ENCODE results near the gene TEX55.

- TF ChIP-seq EZH2 (IDR thresholded peaks at IDR 0.05; ENCODE audit: insufficient read depth, poor library complexity, severe bottlenecking) (no peak), EZH2phosphoT487 (IDR thresholded peaks at IDR 0.05; ENCODE audit: insufficient read depth, low read depth) (no peak)
These were observed 5.5 kb upstream of the TEX55 start for GRCh38 chr3:119140466-119140865.

Data from GM23248 (cell line).